H1 (cell line): Measurements from ENCODE around the gene SRP14.

ENCODE experiments used
- EZH2 ChIP-seq: fragments of 200-600 bp; sonication (generic); IDR thresholded peaks from 2 replicates; pipeline ENCODE4 v1.7.1; 2012; ENCODE audit warnings: low read depth, mild to moderate bottlenecking, moderate library complexity, low read length, inconsistent platforms; ENCODE audit not compliant: severe bottlenecking
- POLR2A ChIP-seq, 2 experiments: IDR thresholded peaks; 1 replicate in 1 of 2; 2 replicates in 1 of 2; pipeline ENCODE4 v1.6.1; 2011; ENCODE audit warnings: low read depth in 2 of 2, low read length in 2 of 2, mild to moderate bottlenecking in 2 of 2; ENCODE audit errors: control extremely low read depth in 1 of 2
- POLR2AphosphoS5 ChIP-seq: IDR thresholded peaks from 2 replicates; pipeline ENCODE4 v1.6.1; 2011; ENCODE audit warnings: low read depth, low read length
- RAD21 ChIP-seq, 2 experiments: IDR thresholded peaks in 1 of 2; conservative IDR thresholded peaks in 1 of 2; 2 replicates each; pipeline ENCODE4 v1.6.1; 2011; ENCODE audit warnings: low read depth in 2 of 2, low read length in 2 of 2, improper control_type of control experiment in 1 of 2, inconsistent platforms in 1 of 2, mild to moderate bottlenecking in 1 of 2, moderate library complexity in 1 of 2
- RFX5 ChIP-seq: IDR thresholded peaks from 2 replicates; pipeline ENCODE4 v1.6.1; 2011; ENCODE audit warnings: low read depth, low read length, improper control_type of control experiment, borderline replicate concordance
- SP2 ChIP-seq: IDR thresholded peaks from 2 replicates; pipeline ENCODE4 v1.6.1; 2012; ENCODE audit warnings: mild to moderate bottlenecking, low read length, inconsistent platforms
- SP4 ChIP-seq: IDR thresholded peaks from 2 replicates; pipeline ENCODE4 v1.6.1; 2012; ENCODE audit warnings: low read length, inconsistent platforms
- ZNF274 ChIP-seq: IDR thresholded peaks from 2 replicates; pipeline ENCODE4 v1.7.0; 2012; ENCODE audit warnings: low read length, borderline replicate concordance; ENCODE audit errors: extremely low read depth
- TF ChIP-seq, protein P1 (sequence below), 3 experiments: IDR thresholded peaks; 1 replicate in 2 of 3; 2 replicates in 1 of 3; pipeline versions ENCODE4 v1.5.1 to v1.6.1; 2011; ENCODE audit warnings: low read length in 3 of 3, mild to moderate bottlenecking in 3 of 3, inconsistent platforms in 2 of 3, low read depth in 1 of 3, moderate library complexity in 1 of 3; ENCODE audit not compliant: insufficient read depth in 1 of 3; ENCODE audit errors: control extremely low read depth in 1 of 3
- TF ChIP-seq, protein P2 (sequence below): IDR thresholded peaks from 2 replicates; pipeline ENCODE4 v1.6.1; 2012; ENCODE audit warnings: low read length, inconsistent platforms

DNA sequence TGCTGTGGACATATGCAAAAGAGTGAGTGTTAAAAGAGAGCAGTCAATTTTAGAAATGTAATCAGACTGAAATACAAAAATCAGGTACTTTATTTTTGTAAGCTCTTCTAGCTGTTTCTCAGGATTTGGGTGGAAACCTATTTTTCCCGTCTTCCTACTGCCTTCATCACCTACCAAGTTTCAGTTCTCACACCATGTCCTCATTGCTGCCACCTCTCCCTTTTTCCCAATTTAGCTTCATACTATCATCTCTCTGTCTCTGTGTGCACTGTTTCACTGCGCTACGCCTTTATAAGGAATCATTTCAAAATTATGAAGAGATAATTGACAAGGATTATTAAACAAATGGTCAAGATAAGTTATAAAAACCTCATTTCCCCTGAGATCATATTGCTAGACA, 7.7 kb downstream of the SRP14 start:
- TF ChIP-seq SP4 (no peak), POLR2A (IDR thresholded peaks at IDR 0.05; ENCODE audit: control extremely low read depth in 1 of 2, low read depth in 2 of 2, low read length in 2 of 2) (no peak), SP2 (no peak), RFX5 (no peak), EZH2 (no peak), RAD21 (IDR thresholded peaks at IDR 0.05 in 1 of 2, conservative IDR thresholded peaks at IDR 0.05 in 1 of 2; ENCODE audit: low read depth in 2 of 2, low read length in 2 of 2) (no peak), POLR2AphosphoS5 (no peak), ZNF274 (no peak)
- TF ChIP-seq, protein P1, sequence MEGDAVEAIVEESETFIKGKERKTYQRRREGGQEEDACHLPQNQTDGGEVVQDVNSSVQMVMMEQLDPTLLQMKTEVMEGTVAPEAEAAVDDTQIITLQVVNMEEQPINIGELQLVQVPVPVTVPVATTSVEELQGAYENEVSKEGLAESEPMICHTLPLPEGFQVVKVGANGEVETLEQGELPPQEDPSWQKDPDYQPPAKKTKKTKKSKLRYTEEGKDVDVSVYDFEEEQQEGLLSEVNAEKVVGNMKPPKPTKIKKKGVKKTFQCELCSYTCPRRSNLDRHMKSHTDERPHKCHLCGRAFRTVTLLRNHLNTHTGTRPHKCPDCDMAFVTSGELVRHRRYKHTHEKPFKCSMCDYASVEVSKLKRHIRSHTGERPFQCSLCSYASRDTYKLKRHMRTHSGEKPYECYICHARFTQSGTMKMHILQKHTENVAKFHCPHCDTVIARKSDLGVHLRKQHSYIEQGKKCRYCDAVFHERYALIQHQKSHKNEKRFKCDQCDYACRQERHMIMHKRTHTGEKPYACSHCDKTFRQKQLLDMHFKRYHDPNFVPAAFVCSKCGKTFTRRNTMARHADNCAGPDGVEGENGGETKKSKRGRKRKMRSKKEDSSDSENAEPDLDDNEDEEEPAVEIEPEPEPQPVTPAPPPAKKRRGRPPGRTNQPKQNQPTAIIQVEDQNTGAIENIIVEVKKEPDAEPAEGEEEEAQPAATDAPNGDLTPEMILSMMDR (IDR thresholded peaks at IDR 0.05; ENCODE audit: control extremely low read depth in 1 of 3, insufficient read depth in 1 of 3, low read depth in 1 of 3, low read length in 3 of 3) = no peak
- TF ChIP-seq, protein P2, sequence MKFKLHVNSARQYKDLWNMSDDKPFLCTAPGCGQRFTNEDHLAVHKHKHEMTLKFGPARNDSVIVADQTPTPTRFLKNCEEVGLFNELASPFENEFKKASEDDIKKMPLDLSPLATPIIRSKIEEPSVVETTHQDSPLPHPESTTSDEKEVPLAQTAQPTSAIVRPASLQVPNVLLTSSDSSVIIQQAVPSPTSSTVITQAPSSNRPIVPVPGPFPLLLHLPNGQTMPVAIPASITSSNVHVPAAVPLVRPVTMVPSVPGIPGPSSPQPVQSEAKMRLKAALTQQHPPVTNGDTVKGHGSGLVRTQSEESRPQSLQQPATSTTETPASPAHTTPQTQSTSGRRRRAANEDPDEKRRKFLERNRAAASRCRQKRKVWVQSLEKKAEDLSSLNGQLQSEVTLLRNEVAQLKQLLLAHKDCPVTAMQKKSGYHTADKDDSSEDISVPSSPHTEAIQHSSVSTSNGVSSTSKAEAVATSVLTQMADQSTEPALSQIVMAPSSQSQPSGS = no peak
